A549 (cell line): ENCODE measurements around the gene SPARC.

ENCODE experiments used
- EP300 ChIP-seq, 2 experiments: fragments of >200 bp; sonication (Bioruptor Twin); formaldehyde crosslinking; IDR thresholded peaks; 2 replicates in 1 of 2; 3 replicates in 1 of 2; pipeline ENCODE4 v1.6.1; 2016 to 2017
- HOXA7 ChIP-seq: fragments of 250-450 bp; sonication (Bioruptor Pico); IDR thresholded peaks from 2 replicates; pipeline ENCODE4 v1.5.0; 2020; ENCODE audit warnings: mild to moderate bottlenecking, moderate library complexity
- POLR2A ChIP-seq: IDR thresholded peaks from 2 replicates; pipeline ENCODE4 v1.6.1; 2012; ENCODE audit warnings: mild to moderate bottlenecking, low read length
- TF ChIP-seq, protein P1 (sequence below): fragments of 200-600 bp; sonication (generic); IDR thresholded peaks from 2 replicates; pipeline ENCODE4 v1.6.1; 2016; ENCODE audit warnings: antibody characterized with exemption, mild to moderate bottlenecking, moderate library complexity

DNA sequence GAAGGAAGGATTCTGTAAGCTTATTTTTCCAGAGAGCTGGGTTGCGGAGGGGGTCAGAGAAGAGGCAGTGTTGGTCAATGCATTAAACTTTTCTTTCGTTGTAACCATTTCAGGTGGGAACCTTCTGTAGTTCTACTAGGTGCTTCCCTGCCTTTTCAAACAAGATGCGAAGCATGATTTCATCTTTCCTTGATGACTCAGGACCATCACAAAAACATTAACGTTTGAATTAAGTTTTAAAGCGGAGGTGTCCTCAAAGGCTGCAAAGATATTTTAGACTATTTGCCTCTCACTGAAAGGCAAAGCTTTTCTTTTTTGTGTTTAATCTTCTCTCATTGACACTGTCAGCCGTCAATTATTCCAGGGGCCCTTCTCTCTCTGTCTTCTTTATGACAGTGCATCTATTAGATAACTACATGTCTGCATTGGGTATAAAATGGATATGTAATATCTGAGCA is 69.3 kb downstream of the SPARC start:
- TF ChIP-seq POLR2A, result no peak
- TF ChIP-seq HOXA7 (CRISPR knock-in tag), result no peak
- TF ChIP-seq, protein P1, sequence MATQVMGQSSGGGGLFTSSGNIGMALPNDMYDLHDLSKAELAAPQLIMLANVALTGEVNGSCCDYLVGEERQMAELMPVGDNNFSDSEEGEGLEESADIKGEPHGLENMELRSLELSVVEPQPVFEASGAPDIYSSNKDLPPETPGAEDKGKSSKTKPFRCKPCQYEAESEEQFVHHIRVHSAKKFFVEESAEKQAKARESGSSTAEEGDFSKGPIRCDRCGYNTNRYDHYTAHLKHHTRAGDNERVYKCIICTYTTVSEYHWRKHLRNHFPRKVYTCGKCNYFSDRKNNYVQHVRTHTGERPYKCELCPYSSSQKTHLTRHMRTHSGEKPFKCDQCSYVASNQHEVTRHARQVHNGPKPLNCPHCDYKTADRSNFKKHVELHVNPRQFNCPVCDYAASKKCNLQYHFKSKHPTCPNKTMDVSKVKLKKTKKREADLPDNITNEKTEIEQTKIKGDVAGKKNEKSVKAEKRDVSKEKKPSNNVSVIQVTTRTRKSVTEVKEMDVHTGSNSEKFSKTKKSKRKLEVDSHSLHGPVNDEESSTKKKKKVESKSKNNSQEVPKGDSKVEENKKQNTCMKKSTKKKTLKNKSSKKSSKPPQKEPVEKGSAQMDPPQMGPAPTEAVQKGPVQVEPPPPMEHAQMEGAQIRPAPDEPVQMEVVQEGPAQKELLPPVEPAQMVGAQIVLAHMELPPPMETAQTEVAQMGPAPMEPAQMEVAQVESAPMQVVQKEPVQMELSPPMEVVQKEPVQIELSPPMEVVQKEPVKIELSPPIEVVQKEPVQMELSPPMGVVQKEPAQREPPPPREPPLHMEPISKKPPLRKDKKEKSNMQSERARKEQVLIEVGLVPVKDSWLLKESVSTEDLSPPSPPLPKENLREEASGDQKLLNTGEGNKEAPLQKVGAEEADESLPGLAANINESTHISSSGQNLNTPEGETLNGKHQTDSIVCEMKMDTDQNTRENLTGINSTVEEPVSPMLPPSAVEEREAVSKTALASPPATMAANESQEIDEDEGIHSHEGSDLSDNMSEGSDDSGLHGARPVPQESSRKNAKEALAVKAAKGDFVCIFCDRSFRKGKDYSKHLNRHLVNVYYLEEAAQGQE, result no peak
- TF ChIP-seq EP300 (IDR thresholded peaks at IDR 0.05), result no peak
